Endothelial cell of umbilical vein (primary cell): ENCODE results near the gene PRSS48. TPM values are rescaled to one million over a fixed set of nuclear protein-coding genes. Genes with fewer than 3 reads are reported as not detected.

Experiments
- BruUV-seq: library from RNA; stranded (reverse); fragments of 400-500 nt; replicated peaks from 2 replicates; lab custom pipeline; 2021; lab: Mats Ljungman, UMichigan
- CTCF ChIA-PET: fragments of 300-600, 350-600 bp; sonication (Branson Sonifier 250); formaldehyde crosslinking; loops from one replicate; lab custom pipeline; 2021; ENCODE audit warnings: antibody characterized with exemption, inconsistent platforms; lab: Charles Lee
- POLR2A ChIA-PET: fragments of 300-600, 350-600 bp; sonication (Branson Sonifier 250); formaldehyde crosslinking; loops from one replicate; lab custom pipeline; 2021; ENCODE audit warnings: antibody characterized with exemption, inconsistent platforms; lab: Charles Lee
- DNase-seq: peaks from one replicate; pipeline ENCODE4 v3.0.0-alpha.2; 2011; ENCODE audit warnings: low read depth, low spot score
- FAIRE-seq: peaks from 2 replicates; lab custom pipeline; 2011; peaks lifted over from hg19 to GRCh38; lab: Jason Lieb, UNC
- H2AFZ ChIP-seq: 2 replicates; pipeline ENCODE4 v1.6.0; 2012; ENCODE audit warnings: low read depth, low read length, control low read depth, inconsistent platforms
- H3K27ac ChIP-seq: 2 replicates; pipeline ENCODE4 v1.5.1; 2011; ENCODE audit warnings: low read depth, mild to moderate bottlenecking, control low read depth, low read length, moderate library complexity; ENCODE audit not compliant: insufficient read depth
- H3K27me3 ChIP-seq, 2 experiments: 2 replicates each; pipeline versions ENCODE4 v1.6.0 to v1.6.1; 2011; ENCODE audit warnings: low read length in 2 of 2, mixed read lengths in 1 of 2; ENCODE audit not compliant: control insufficient read depth in 2 of 2, insufficient read depth in 2 of 2
- H3K36me3 ChIP-seq, 2 experiments: 2 replicates in 1 of 2; 3 replicates in 1 of 2; pipeline ENCODE4 v1.5.1; 2011; ENCODE audit warnings: low read length in 2 of 2, mild to moderate bottlenecking in 1 of 2, moderate library complexity in 1 of 2; ENCODE audit not compliant: control insufficient read depth in 2 of 2, insufficient read depth in 2 of 2; ENCODE audit errors: extremely low read depth in 1 of 2
- H3K4me1 ChIP-seq: 3 replicates; pipeline ENCODE4 v1.5.1; 2011; ENCODE audit warnings: mild to moderate bottlenecking, low read length; ENCODE audit not compliant: control insufficient read depth, insufficient read depth; ENCODE audit errors: extremely low read depth
- H3K4me2 ChIP-seq: 2 replicates; pipeline ENCODE4 v1.6.1; 2011; ENCODE audit warnings: low read length, control low read depth, mixed read lengths; ENCODE audit not compliant: insufficient read depth
- H3K4me3 ChIP-seq, 3 experiments: fragments of 200-600 bp in 1 of 3; sonication (generic), shearing (Covaris generic) in 1 of 3; replicated peaks in 1 of 3; 2 replicates each; pipeline ENCODE4 v1.5.1; 2011 to 2016; ENCODE audit warnings: control low read depth in 3 of 3, low read length in 3 of 3, mild to moderate bottlenecking in 2 of 3, inconsistent platforms in 1 of 3, low read depth in 1 of 3, moderate library complexity in 1 of 3; ENCODE audit not compliant: insufficient read depth in 1 of 3
- H3K79me2 ChIP-seq: 2 replicates; pipeline ENCODE4 v1.6.0; 2012; ENCODE audit warnings: low read length, inconsistent platforms; ENCODE audit not compliant: control insufficient read depth, insufficient read depth
- H3K9ac ChIP-seq: replicated peaks from 2 replicates; pipeline ENCODE3; 2011; ENCODE audit warnings: low read length, control low read depth; ENCODE audit not compliant: insufficient read depth; ENCODE audit errors: extremely low read depth
- H3K9me1 ChIP-seq: replicated peaks from 3 replicates; pipeline ENCODE4 v1.6.0; 2011; ENCODE audit warnings: mild to moderate bottlenecking, low read length; ENCODE audit not compliant: control insufficient read depth, insufficient read depth; ENCODE audit errors: extremely low read depth
- H3K9me3 ChIP-seq: replicated peaks from 2 replicates; pipeline ENCODE4 v1.5.1; 2012; ENCODE audit warnings: low read length, inconsistent platforms; ENCODE audit not compliant: control insufficient read depth, insufficient read depth
- H4K20me1 ChIP-seq: replicated peaks from 2 replicates; pipeline ENCODE3; 2011; ENCODE audit warnings: mild to moderate bottlenecking, low read length; ENCODE audit not compliant: control insufficient read depth, insufficient read depth; ENCODE audit errors: extremely low read depth
- CTCF ChIP-seq, 2 donors: IDR thresholded peaks; 1 replicate in 1 of 2; 2 replicates in 1 of 2; pipeline ENCODE4 v1.5.1; 2011; ENCODE audit warnings: low read length in 2 of 2, mild to moderate bottlenecking in 2 of 2, moderate library complexity in 2 of 2, control low read depth in 1 of 2, inconsistent platforms in 1 of 2, low read depth in 1 of 2; ENCODE audit not compliant: insufficient read depth in 1 of 2; ENCODE audit errors: extremely low read depth in 1 of 2
- EZH2 ChIP-seq: IDR thresholded peaks from 2 replicates; pipeline ENCODE4 v1.6.1; 2012; ENCODE audit warnings: borderline replicate concordance, low read depth, mild to moderate bottlenecking, moderate library complexity, low read length, inconsistent platforms; ENCODE audit not compliant: severe bottlenecking
- FOS ChIP-seq: IDR thresholded peaks from 2 replicates; pipeline ENCODE4 v1.6.1; 2011; ENCODE audit warnings: mild to moderate bottlenecking, low read length, moderate library complexity, borderline replicate concordance; ENCODE audit not compliant: insufficient read depth
- GATA2 ChIP-seq: IDR thresholded peaks from 2 replicates; pipeline ENCODE4 v1.7.0; 2011; ENCODE audit warnings: low read depth, mild to moderate bottlenecking, moderate library complexity, mixed read lengths, low read length; ENCODE audit not compliant: insufficient read length, insufficient read depth
- JUN ChIP-seq: IDR thresholded peaks from 2 replicates; pipeline ENCODE4 v1.6.1; 2011; ENCODE audit warnings: borderline replicate concordance, low read depth; ENCODE audit not compliant: insufficient read length, insufficient read depth
- MAX ChIP-seq: IDR thresholded peaks from 2 replicates; pipeline ENCODE4 v1.6.1; 2011; ENCODE audit not compliant: insufficient read depth, insufficient read length
- MYC ChIP-seq: IDR thresholded peaks from one replicate; pipeline ENCODE4 v1.6.1; 2011; ENCODE audit warnings: mild to moderate bottlenecking, low read depth, low read length
- POLR2A ChIP-seq: IDR thresholded peaks from 2 replicates; pipeline ENCODE4 v1.6.1; 2012; ENCODE audit warnings: low read depth, mild to moderate bottlenecking, control low read depth, low read length
- POLR2AphosphoS5 ChIP-seq: IDR thresholded peaks from 2 replicates; pipeline ENCODE4 v1.6.1; 2012; ENCODE audit warnings: low read depth, mild to moderate bottlenecking, control low read depth, low read length, moderate library complexity; ENCODE audit not compliant: insufficient read depth
- dilution Hi-C: fragments of 300-500 bp; cut with MboI; formaldehyde crosslinking; loops from one replicate; pipeline ENCODE4 v1.15.0; 2019; ENCODE audit warnings: low sequenced_read_pairs; ENCODE audit not compliant: extremely low pct_ligation_motif_present
- intact Hi-C: fragments of 100-400 bp; cut with micrococcal nuclease; formaldehyde crosslinking; loops from one replicate; pipeline ENCODE4 v1.10.0; 2022
- polyA plus RNA-seq, 4 experiments: library from polyadenylated mRNA; depleted of rRNA in 3 of 4; stranded (reverse) in 3 of 4; unstranded in 1 of 4; fragments of >200 nt; gene quantifications; 2 replicates each; pipeline versions ENCODE4 v1.2.1 to v1.2.3, GENCODE V29; 2011 to 2012; ENCODE audit warnings: missing spikeins in 1 of 4
- total RNA-seq: library from RNA; stranded (reverse); gene quantifications from 2 replicates; pipeline ENCODE4 v1.2.3, GENCODE V29; 2021

The PRSS48 gene
- total and polyA plus RNA-seq, 2 donors (not counting 3 experiments of a cell fraction or from before 2014, with no cell fraction given) = not detected

GRCh38 chr4:151256134-151256533 lies 20.8 kb upstream of the PRSS48 start:
- H3K9me3 ChIP-seq = no peaks in the 10 kb centered on the region
- no peaks in the 10 kb centered on the region for H3K27me3 ChIP-seq
- BruUV-seq = no TSS peak
- H4K20me1 ChIP-seq = no peaks in the 10 kb centered on the region
- no peaks in the 10 kb centered on the region for H3K36me3 ChIP-seq
- ChIA-PET POLR2A (no interaction called here), CTCF (no interaction called here)
- H3K9ac ChIP-seq = no peak overlapping the region
- dilution Hi-C loops (no loop called here), intact Hi-C loops (no loop called here)
- peaks cover 13% of the 10 kb centered on the region for H3K4me1 ChIP-seq
- FAIRE-seq (no peak), DNase-seq (peak; percentile 34)
- no peak overlapping the region for H3K4me3 ChIP-seq
- TF ChIP-seq CTCF (IDR thresholded peaks at IDR 0.05; ENCODE audit: extremely low read depth in 1 of 2, insufficient read depth in 1 of 2, low read depth in 1 of 2, low read length in 2 of 2) (no peak), POLR2AphosphoS5 (no peak), MYC (no peak), EZH2 (no peak), MAX (no peak), POLR2A (no peak), GATA2 (no peak), JUN (no peak), FOS (no peak)
- H2AFZ ChIP-seq = no peak overlapping the region
- peaks cover 2% of the 10 kb centered on the region for H3K79me2 ChIP-seq
- H3K27ac ChIP-seq = no peak overlapping the region
- no peaks in the 10 kb centered on the region for H3K9me1 ChIP-seq
- H3K4me2 ChIP-seq = no peak overlapping the region
